ENCODE results near the gene ARHGAP15. TPM values are rescaled to one million over a fixed set of nuclear protein-coding genes. Genes with fewer than 3 reads are reported as not detected.

Gene ARHGAP15
- total RNA-seq, 1 donor from 2014 or later = not detected

DNA sequence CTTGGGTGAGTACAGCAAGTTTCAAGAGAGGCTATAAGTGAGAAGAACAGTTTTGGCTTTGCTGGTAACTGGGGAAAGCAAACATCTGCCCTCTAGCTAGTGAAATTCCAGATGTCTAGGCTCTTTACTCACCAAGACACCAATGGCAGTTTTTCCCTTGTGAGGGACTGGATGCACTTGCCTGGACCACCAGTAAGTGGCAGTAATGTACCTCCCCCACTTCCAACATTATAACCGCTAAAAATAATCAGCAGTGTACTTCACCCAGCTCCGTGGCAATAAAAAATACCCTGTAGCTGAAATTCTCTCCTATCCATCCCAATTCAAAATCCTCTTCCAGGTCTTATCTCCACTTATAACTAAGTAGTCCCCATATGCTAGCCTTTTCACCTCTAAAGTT, 383.9 kb downstream of the ARHGAP15 start:
- no peak for DNase-seq (ENCODE audit: low read depth)
- TF ChIP-seq, protein P1, sequence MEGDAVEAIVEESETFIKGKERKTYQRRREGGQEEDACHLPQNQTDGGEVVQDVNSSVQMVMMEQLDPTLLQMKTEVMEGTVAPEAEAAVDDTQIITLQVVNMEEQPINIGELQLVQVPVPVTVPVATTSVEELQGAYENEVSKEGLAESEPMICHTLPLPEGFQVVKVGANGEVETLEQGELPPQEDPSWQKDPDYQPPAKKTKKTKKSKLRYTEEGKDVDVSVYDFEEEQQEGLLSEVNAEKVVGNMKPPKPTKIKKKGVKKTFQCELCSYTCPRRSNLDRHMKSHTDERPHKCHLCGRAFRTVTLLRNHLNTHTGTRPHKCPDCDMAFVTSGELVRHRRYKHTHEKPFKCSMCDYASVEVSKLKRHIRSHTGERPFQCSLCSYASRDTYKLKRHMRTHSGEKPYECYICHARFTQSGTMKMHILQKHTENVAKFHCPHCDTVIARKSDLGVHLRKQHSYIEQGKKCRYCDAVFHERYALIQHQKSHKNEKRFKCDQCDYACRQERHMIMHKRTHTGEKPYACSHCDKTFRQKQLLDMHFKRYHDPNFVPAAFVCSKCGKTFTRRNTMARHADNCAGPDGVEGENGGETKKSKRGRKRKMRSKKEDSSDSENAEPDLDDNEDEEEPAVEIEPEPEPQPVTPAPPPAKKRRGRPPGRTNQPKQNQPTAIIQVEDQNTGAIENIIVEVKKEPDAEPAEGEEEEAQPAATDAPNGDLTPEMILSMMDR (conservative IDR thresholded peaks at IDR 0.05; ENCODE audit: low read depth, low read length) = peak; percentile 88
- no peak overlapping the region for H3K4me3 ChIP-seq (ENCODE audit: low read depth, low read length)

DNA sequence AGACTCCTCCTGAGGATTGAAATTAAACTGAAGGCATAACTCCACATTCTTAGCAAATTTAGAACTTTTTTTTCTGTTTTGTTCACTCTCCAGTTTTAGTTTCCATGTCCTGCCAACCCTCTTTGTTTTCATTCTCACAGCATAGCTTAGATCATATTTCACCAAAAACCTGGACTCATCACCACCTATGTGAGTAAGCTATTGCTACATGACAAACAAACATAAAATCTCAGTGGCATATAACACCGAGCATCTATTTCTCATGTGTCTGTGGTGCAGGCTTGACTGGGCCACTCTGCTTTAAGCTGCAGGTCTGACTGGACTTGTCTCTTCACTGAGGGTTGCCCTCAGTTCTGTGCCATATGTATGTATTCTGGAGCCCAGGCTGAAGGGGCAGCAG, 385.2 kb downstream of the ARHGAP15 start:
- no peak for DNase-seq (ENCODE audit: low read depth)
- TF ChIP-seq, protein P1 (conservative IDR thresholded peaks at IDR 0.05; ENCODE audit: low read depth, low read length) = no peak

DNA sequence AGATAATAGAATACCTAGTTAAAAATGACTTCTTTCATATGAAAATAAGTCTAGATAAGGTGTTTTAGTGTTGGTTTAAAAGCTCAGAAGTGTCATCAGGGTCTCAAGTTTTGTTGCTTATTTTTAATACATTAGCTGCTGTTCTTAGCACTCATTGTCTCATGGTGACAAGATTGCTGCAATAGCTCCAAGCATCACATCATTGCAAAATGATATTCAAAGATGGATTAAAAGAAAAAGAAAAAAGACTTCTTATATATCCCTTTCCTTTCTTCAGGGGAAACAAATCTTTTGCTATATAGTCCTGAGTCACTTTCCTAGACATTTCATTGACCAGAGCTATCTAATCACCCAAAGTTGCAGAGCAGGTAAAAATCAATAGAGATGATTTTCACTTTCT, 386.1 kb downstream of the ARHGAP15 start:
- TF ChIP-seq, protein P1 (conservative IDR thresholded peaks at IDR 0.05; ENCODE audit: low read depth, low read length) = no peak
- no peak overlapping the region for H3K4me3 ChIP-seq (ENCODE audit: low read depth, low read length)
- no peak for DNase-seq (ENCODE audit: low read depth)

More for the DNA sequence above, 385.2 kb downstream of the ARHGAP15 start:
- H3K4me3 ChIP-seq (ENCODE audit: low read depth, low read length) = no peak overlapping the region

DNA sequence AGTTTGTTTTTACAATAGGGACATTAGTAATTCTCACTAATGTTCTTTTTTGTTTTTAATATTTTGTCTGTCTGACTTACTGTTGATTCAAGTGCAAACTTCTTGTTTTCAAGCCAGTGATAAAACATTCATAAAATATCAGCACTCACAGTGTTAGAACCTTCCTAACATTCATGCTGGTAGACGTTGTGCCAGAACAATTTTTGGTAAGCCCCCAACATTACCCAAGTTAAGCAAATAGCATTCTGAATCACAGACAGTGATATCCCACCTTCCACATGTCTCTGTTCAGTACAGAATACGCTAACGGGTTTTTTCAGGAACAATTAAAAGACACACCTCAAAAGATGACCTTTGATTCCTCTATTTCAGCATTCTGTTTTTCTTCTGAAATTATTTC, 390.3 kb downstream of the ARHGAP15 start:
- TF ChIP-seq, protein P1 (conservative IDR thresholded peaks at IDR 0.05; ENCODE audit: low read depth, low read length) = no peak
- no peak overlapping the region for H3K4me3 ChIP-seq (ENCODE audit: low read depth, low read length)

DNA sequence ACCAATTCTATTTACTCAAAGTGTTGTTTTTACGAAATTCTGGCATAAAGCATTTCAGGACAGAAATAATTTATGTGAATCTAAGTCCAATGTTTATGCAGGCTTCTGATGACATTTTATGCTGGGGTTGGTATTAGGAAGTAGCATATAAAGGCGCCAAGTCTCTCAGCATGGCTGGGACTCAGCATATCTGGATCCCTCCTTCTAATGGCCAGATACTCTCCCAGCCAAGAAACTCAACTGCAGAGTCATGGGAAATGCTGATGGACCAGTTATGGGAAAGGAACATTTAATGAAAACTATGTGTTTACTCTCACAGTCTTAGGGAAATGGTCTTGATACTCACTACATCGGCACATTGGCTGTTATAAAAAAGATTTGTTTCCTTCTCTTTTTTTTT, 392.2 kb downstream of the ARHGAP15 start:
- TF ChIP-seq, protein P1 (conservative IDR thresholded peaks at IDR 0.05; ENCODE audit: low read depth, low read length) = no peak
- no peak overlapping the region for H3K4me3 ChIP-seq (ENCODE audit: low read depth, low read length)
- no peak for DNase-seq (ENCODE audit: low read depth)

More for the DNA sequence above, 390.3 kb downstream of the ARHGAP15 start:
- no peak for DNase-seq (ENCODE audit: low read depth)

DNA sequence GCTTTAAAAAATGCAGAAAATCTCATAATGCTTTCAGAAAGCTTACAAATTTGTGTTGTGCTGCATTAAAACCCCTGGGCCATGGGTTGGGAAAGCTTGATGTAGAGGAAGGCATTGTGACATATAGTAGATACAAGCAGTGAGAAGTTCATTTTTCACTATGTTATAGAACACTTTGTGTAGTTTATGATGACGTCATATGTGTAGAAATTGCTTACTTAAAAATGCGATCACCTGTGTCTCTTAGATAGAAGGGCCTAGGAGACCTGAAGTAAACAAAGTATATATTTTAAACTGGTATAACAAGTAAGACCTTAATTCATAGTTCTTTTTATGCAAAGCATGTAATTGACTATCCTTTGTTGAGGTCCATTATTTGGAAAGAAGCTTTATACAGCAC, 393.5 kb downstream of the ARHGAP15 start:
- H3K4me3 ChIP-seq (ENCODE audit: low read depth, low read length) = no peak overlapping the region
- TF ChIP-seq, protein P1 (conservative IDR thresholded peaks at IDR 0.05; ENCODE audit: low read depth, low read length) = no peak
- no peak for DNase-seq (ENCODE audit: low read depth)

DNA sequence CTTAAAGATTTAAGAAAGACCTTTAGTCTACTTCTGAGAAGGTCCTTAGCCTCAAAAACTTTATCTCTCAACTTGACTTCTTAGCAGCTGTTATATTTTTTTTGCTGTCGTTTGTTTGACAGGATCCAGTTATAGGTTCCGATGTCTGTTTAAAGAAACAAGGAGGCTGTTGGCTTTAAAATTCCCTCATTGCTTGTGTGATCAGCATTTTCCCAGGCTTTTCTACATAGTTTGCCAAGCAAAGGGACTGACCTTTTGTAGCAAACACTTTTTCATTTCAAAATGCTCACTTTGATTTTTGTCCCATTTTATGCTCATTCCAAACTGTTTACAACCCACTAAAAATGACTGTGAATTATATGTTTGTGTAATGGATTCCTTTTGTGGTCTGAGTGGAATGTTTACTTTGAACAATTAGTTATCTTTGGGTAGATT, 394.9 kb downstream of the ARHGAP15 start:
- DNase-seq (ENCODE audit: low read depth) = no peak
- TF ChIP-seq, protein P1 (conservative IDR thresholded peaks at IDR 0.05; ENCODE audit: low read depth, low read length) = no peak
- no peak overlapping the region for H3K4me3 ChIP-seq (ENCODE audit: low read depth, low read length)
